Calu3 (cell line): Measurements from ENCODE around the gene ASAP2. TPM values are rescaled to one million over a fixed set of nuclear protein-coding genes. Genes with fewer than 3 reads are reported as not detected.

Experiments
- BruUV-seq: library from RNA; stranded (reverse); fragments of 400-500 nt; replicated peaks from 2 replicates; lab custom pipeline; 2021; lab: Mats Ljungman, UMichigan
- CTCF ChIA-PET: fragments of 300-600 bp; sonication (Branson Sonifier 250); formaldehyde crosslinking; loops from one replicate; lab custom pipeline; 2022; ENCODE audit warnings: antibody characterized with exemption; lab: Charles Lee
- DNase-seq: peaks from one replicate; pipeline ENCODE4 v3.0.0; 2022
- H3K27ac Mint-ChIP-seq: one replicate; pipeline ENCODE4 v1.8.0; 2022; ENCODE audit warnings: mixed read lengths; ENCODE audit not compliant: unreplicated experiment
- H3K27me3 Mint-ChIP-seq: one replicate; pipeline ENCODE4 v1.8.0; 2022; ENCODE audit warnings: mixed read lengths; ENCODE audit not compliant: unreplicated experiment
- H3K36me3 Mint-ChIP-seq: one replicate; pipeline ENCODE4 v1.8.0; 2022; ENCODE audit warnings: mild to moderate bottlenecking, moderate library complexity, mixed read lengths; ENCODE audit not compliant: insufficient read depth, unreplicated experiment
- H3K4me1 Mint-ChIP-seq: one replicate; pipeline ENCODE4 v1.8.0; 2022; ENCODE audit warnings: mild to moderate bottlenecking, low read depth, mixed read lengths; ENCODE audit not compliant: unreplicated experiment
- H3K4me3 Mint-ChIP-seq: one replicate; pipeline ENCODE4 v1.8.0; 2022; ENCODE audit warnings: mild to moderate bottlenecking, low read depth, moderate library complexity, mixed read lengths; ENCODE audit not compliant: unreplicated experiment
- H3K9me3 Mint-ChIP-seq: one replicate; pipeline ENCODE4 v1.8.0; 2022; ENCODE audit warnings: low read depth, mixed read lengths; ENCODE audit not compliant: unreplicated experiment
- intact Hi-C: fragments of 100-400 bp; cut with micrococcal nuclease; formaldehyde crosslinking; loops from one replicate; pipeline ENCODE4 v1.10.0; 2022; ENCODE audit not compliant: unreplicated experiment
- total RNA-seq: library from RNA; stranded (reverse); gene quantifications from 2 replicates; pipeline ENCODE4 v1.2.3, GENCODE V29; 2022
- TF ChIP-seq, protein P1 (sequence below): fragments of 200-600 bp; IDR thresholded peaks from one replicate; pipeline ENCODE4 v1.8.0; 2022; ENCODE audit warnings: antibody characterized with exemption; ENCODE audit not compliant: unreplicated experiment

The ASAP2 gene
- total RNA-seq, 1 experiment from 2014 or later, result 78.6 TPM

DNA sequence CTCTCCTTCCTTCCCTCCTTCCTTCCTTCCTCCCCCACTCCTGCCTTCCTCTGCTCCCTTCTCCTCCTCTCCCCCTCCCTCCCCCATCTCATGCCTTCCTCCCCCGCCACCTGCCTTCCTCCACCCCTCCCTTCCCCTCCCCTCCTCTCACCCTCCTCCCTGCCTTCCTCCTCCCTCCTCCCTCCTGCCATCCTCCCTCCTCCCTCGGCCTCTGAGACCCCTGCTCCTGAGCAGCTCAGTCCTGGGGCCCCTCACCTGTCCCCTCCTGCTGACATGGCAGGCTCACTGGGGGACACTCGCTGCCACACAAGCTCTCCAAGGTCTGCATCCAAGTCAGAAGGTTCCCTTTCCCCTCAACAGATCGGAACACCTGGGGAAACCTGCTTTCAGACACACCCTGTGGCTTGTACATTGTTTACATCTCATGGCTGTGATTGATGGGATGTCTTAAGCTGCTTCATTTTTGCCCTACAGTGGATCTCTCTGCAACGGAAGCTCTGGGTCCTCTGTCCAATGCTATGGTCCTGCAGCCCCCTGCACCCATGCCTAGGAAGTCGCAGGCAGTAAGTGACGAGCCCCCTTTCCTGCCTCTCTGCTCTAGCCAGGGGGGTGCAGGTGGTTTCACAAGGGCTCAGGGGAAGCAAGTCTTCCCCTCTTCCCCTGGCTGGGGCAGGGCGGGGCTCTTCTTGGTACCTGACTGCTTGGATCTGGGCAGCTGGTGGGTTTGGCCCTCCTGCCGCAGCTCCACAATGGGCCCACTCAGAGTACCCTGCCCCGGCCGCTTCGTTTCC, 193.9 kb downstream of the ASAP2 start:
- no peak for DNase-seq
- no peak overlapping the region for H3K27ac Mint-ChIP-seq
- no peak overlapping the region for H3K4me3 Mint-ChIP-seq
- TF ChIP-seq, protein P1, sequence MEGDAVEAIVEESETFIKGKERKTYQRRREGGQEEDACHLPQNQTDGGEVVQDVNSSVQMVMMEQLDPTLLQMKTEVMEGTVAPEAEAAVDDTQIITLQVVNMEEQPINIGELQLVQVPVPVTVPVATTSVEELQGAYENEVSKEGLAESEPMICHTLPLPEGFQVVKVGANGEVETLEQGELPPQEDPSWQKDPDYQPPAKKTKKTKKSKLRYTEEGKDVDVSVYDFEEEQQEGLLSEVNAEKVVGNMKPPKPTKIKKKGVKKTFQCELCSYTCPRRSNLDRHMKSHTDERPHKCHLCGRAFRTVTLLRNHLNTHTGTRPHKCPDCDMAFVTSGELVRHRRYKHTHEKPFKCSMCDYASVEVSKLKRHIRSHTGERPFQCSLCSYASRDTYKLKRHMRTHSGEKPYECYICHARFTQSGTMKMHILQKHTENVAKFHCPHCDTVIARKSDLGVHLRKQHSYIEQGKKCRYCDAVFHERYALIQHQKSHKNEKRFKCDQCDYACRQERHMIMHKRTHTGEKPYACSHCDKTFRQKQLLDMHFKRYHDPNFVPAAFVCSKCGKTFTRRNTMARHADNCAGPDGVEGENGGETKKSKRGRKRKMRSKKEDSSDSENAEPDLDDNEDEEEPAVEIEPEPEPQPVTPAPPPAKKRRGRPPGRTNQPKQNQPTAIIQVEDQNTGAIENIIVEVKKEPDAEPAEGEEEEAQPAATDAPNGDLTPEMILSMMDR, result no peak
- peaks cover 49% of the 10 kb centered on the region for H3K36me3 Mint-ChIP-seq
- H3K27me3 Mint-ChIP-seq, result no peaks in the 10 kb centered on the region
- H3K4me1 Mint-ChIP-seq, result no peaks in the 10 kb centered on the region
- no peaks in the 10 kb centered on the region for H3K9me3 Mint-ChIP-seq
- CTCF ChIA-PET, result no interaction called here
- no TSS peak for BruUV-seq
- intact Hi-C loops, result no loop called here

DNA sequence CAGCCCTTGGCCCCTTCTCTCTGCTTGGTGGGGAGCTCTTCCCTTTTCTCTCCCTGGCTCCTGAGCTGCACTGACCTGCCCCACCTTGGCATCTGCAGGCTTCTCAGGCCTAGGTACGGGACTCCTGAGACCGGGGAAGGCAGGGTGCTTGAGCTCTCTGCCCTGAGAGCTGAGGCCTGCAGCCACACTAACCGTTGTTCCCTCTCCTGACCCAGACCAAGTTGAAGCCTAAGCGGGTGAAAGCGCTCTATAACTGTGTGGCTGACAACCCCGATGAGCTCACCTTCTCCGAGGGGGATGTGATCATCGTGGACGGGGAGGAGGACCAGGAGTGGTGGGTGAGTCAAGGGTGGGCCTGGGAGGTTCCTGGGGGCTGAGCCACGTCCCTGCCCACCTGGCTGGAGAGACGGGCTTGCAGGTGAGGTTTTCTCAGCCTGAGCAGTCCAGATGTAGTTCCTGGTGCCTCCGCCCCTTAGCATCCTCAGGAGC, 194.5 kb downstream of the ASAP2 start:
- no TSS peak for BruUV-seq
- Mint-ChIP-seq H3K27ac (no peak overlapping the region), H3K27me3 (no peaks in the 10 kb centered on the region), H3K36me3 (peaks cover 49% of the 10 kb centered on the region), H3K4me1 (no peaks in the 10 kb centered on the region), H3K4me3 (no peak overlapping the region), H3K9me3 (no peaks in the 10 kb centered on the region)
- CTCF ChIA-PET, result no interaction called here
- TF ChIP-seq, protein P1, result no peak
- intact Hi-C loops, result no loop called here
- no peak for DNase-seq

DNA sequence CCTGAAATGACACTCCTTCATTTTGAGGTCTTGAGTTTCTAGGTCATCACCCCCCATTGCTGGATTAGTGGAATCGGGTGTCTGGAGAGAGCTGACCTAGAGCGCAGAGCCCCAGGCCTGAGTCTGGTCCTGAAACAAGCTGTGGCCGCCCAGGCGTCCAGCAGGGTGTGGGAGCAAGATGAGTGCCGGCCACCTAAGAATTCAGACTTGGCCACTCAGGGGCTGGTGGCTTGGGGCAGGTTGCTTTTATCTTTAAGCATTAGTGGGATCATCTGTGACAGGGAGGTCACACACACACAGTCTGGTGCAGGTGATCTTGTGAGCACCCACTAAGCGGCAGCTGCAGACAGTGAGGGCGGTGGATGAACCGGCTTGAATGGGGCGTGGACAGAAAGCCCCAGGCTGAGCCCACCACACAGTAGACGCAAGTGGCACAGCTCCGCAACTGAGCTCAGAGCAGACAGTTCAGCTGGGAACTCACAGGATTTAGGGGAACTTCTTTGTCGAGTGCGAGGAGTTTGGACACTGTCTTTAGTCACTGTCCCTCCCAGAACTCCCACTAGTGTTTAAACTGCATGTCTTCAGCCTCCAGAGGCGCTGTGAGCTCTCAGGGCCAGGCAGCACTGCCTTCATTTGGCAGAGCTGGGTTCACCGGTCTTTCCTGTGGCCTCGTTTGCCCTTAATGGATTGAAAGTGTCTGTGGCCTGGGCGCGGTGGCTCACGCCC, 195.2 kb downstream of the ASAP2 start:
- peaks cover 52% of the 10 kb centered on the region for H3K36me3 Mint-ChIP-seq
- no peak for DNase-seq
- CTCF ChIA-PET, result interaction anchor here (0.6 to 0.7 kb wide), 2 partner anchors 16 to 162 kb away, joined by 3 to 5 read pairs; no protein-coding TSS in a partner anchor
- no peaks in the 10 kb centered on the region for H3K27me3 Mint-ChIP-seq
- no peak overlapping the region for H3K4me3 Mint-ChIP-seq
- H3K9me3 Mint-ChIP-seq, result no peaks in the 10 kb centered on the region
- intact Hi-C loops, result no loop called here
- H3K4me1 Mint-ChIP-seq, result no peaks in the 10 kb centered on the region
- BruUV-seq, result no TSS peak
- TF ChIP-seq, protein P1, result no peak
- H3K27ac Mint-ChIP-seq, result no peak overlapping the region

DNA sequence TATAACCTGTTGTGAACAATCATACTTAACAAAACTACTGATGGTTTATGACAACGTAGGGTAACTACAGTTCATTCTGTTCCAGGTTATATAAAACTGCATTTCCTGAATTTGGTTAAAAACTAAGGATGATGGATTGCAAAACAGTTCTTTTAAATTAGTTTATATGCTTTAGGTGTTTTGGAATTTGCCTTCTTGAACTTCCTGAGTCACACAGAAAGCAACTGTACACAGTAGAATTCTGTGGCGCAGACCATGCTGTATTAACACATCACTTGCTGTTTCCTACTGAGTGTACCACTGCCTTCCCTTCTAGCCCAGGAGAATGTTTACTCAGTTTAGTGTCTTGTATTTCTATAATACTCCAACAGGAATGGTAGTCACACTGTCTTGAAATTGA, 197.3 kb downstream of the ASAP2 start:
- no peak for DNase-seq
- TSS peak; percentile 34 for BruUV-seq
- TF ChIP-seq, protein P1, result no peak
- no peaks in the 10 kb centered on the region for H3K27me3 Mint-ChIP-seq
- no peak overlapping the region for H3K27ac Mint-ChIP-seq
- H3K4me3 Mint-ChIP-seq, result no peak overlapping the region
- H3K4me1 Mint-ChIP-seq, result no peaks in the 10 kb centered on the region
- intact Hi-C loops, result no loop called here
- H3K36me3 Mint-ChIP-seq, result peaks cover 61% of the 10 kb centered on the region
- no peaks in the 10 kb centered on the region for H3K9me3 Mint-ChIP-seq
- CTCF ChIA-PET, result no interaction called here
